Suprapubic skin (tissue), 4 donors: ENCODE results near the gene NSUN3. TPM values are rescaled to one million over a fixed set of nuclear protein-coding genes. Genes with fewer than 3 reads are reported as not detected.

ENCODE experiments used
- total RNA-seq, 4 donors: library from RNA; depleted of rRNA; stranded (reverse); fragments of >200 nt; gene quantifications; one replicate each; pipeline ENCODE4 v1.1.0, GENCODE V29; 2016

The NSUN3 gene
- total RNA-seq, 4 donors from 2014 or later = 6.8 to 18.6 (median 8.9) TPM

Other genes with a start within 250 kb of the NSUN3 start
- gene PROS1, start 89.2 kb upstream of the NSUN3 start, total RNA-seq = 10 to 100 TPM; 10.6 to 26.0 (median 20.5) TPM
- 1 to 10 TPM; 5.7 to 8.2 (median 6.3) TPM for gene ARL13B, start 82.9 kb upstream of the NSUN3 start, total RNA-seq
- gene STX19, start 34.5 kb upstream of the NSUN3 start, total RNA-seq = 1 to 10 TPM; 3.1 to 5.5 (median 4.3) TPM
- 1 to 10 TPM; 1.6 to 6.3 (median 4.0) TPM for gene DHFR2, start 145 bp upstream of the NSUN3 start, total RNA-seq